Endothelial cell of umbilical vein (primary cell): ENCODE results near the gene DENND1B. TPM values are rescaled to one million over a fixed set of nuclear protein-coding genes. Genes with fewer than 3 reads are reported as not detected.

ENCODE experiments used
- BruUV-seq: library from RNA; stranded (reverse); fragments of 400-500 nt; replicated peaks from 2 replicates; lab custom pipeline; 2021; lab: Mats Ljungman, UMichigan
- CTCF ChIA-PET: fragments of 300-600, 350-600 bp; sonication (Branson Sonifier 250); formaldehyde crosslinking; loops from one replicate; lab custom pipeline; 2021; ENCODE audit warnings: antibody characterized with exemption, inconsistent platforms; lab: Charles Lee
- POLR2A ChIA-PET: fragments of 300-600, 350-600 bp; sonication (Branson Sonifier 250); formaldehyde crosslinking; loops from one replicate; lab custom pipeline; 2021; ENCODE audit warnings: antibody characterized with exemption, inconsistent platforms; lab: Charles Lee
- DNase-seq: peaks from one replicate; pipeline ENCODE4 v3.0.0-alpha.2; 2011; ENCODE audit warnings: low read depth, low spot score
- FAIRE-seq: peaks from 2 replicates; lab custom pipeline; 2011; peaks lifted over from hg19 to GRCh38; lab: Jason Lieb, UNC
- H2AFZ ChIP-seq: 2 replicates; pipeline ENCODE4 v1.6.0; 2012; ENCODE audit warnings: low read depth, low read length, control low read depth, inconsistent platforms
- H3K27ac ChIP-seq: 2 replicates; pipeline ENCODE4 v1.5.1; 2011; ENCODE audit warnings: low read depth, mild to moderate bottlenecking, control low read depth, low read length, moderate library complexity; ENCODE audit not compliant: insufficient read depth
- H3K27me3 ChIP-seq, 2 experiments: 2 replicates each; pipeline versions ENCODE4 v1.6.0 to v1.6.1; 2011; ENCODE audit warnings: low read length in 2 of 2, mixed read lengths in 1 of 2; ENCODE audit not compliant: control insufficient read depth in 2 of 2, insufficient read depth in 2 of 2
- H3K36me3 ChIP-seq, 2 experiments: 2 replicates in 1 of 2; 3 replicates in 1 of 2; pipeline ENCODE4 v1.5.1; 2011; ENCODE audit warnings: low read length in 2 of 2, mild to moderate bottlenecking in 1 of 2, moderate library complexity in 1 of 2; ENCODE audit not compliant: control insufficient read depth in 2 of 2, insufficient read depth in 2 of 2; ENCODE audit errors: extremely low read depth in 1 of 2
- H3K4me1 ChIP-seq: 3 replicates; pipeline ENCODE4 v1.5.1; 2011; ENCODE audit warnings: mild to moderate bottlenecking, low read length; ENCODE audit not compliant: control insufficient read depth, insufficient read depth; ENCODE audit errors: extremely low read depth
- H3K4me2 ChIP-seq: 2 replicates; pipeline ENCODE4 v1.6.1; 2011; ENCODE audit warnings: low read length, control low read depth, mixed read lengths; ENCODE audit not compliant: insufficient read depth
- H3K4me3 ChIP-seq, 3 experiments: fragments of 200-600 bp in 1 of 3; sonication (generic), shearing (Covaris generic) in 1 of 3; replicated peaks in 1 of 3; 2 replicates each; pipeline ENCODE4 v1.5.1; 2011 to 2016; ENCODE audit warnings: control low read depth in 3 of 3, low read length in 3 of 3, mild to moderate bottlenecking in 2 of 3, inconsistent platforms in 1 of 3, low read depth in 1 of 3, moderate library complexity in 1 of 3; ENCODE audit not compliant: insufficient read depth in 1 of 3
- H3K79me2 ChIP-seq: 2 replicates; pipeline ENCODE4 v1.6.0; 2012; ENCODE audit warnings: low read length, inconsistent platforms; ENCODE audit not compliant: control insufficient read depth, insufficient read depth
- H3K9ac ChIP-seq: replicated peaks from 2 replicates; pipeline ENCODE3; 2011; ENCODE audit warnings: low read length, control low read depth; ENCODE audit not compliant: insufficient read depth; ENCODE audit errors: extremely low read depth
- H3K9me1 ChIP-seq: replicated peaks from 3 replicates; pipeline ENCODE4 v1.6.0; 2011; ENCODE audit warnings: mild to moderate bottlenecking, low read length; ENCODE audit not compliant: control insufficient read depth, insufficient read depth; ENCODE audit errors: extremely low read depth
- H3K9me3 ChIP-seq: replicated peaks from 2 replicates; pipeline ENCODE4 v1.5.1; 2012; ENCODE audit warnings: low read length, inconsistent platforms; ENCODE audit not compliant: control insufficient read depth, insufficient read depth
- H4K20me1 ChIP-seq: replicated peaks from 2 replicates; pipeline ENCODE3; 2011; ENCODE audit warnings: mild to moderate bottlenecking, low read length; ENCODE audit not compliant: control insufficient read depth, insufficient read depth; ENCODE audit errors: extremely low read depth
- EZH2 ChIP-seq: IDR thresholded peaks from 2 replicates; pipeline ENCODE4 v1.6.1; 2012; ENCODE audit warnings: borderline replicate concordance, low read depth, mild to moderate bottlenecking, moderate library complexity, low read length, inconsistent platforms; ENCODE audit not compliant: severe bottlenecking
- FOS ChIP-seq: IDR thresholded peaks from 2 replicates; pipeline ENCODE4 v1.6.1; 2011; ENCODE audit warnings: mild to moderate bottlenecking, low read length, moderate library complexity, borderline replicate concordance; ENCODE audit not compliant: insufficient read depth
- GATA2 ChIP-seq: IDR thresholded peaks from 2 replicates; pipeline ENCODE4 v1.7.0; 2011; ENCODE audit warnings: low read depth, mild to moderate bottlenecking, moderate library complexity, mixed read lengths, low read length; ENCODE audit not compliant: insufficient read length, insufficient read depth
- JUN ChIP-seq: IDR thresholded peaks from 2 replicates; pipeline ENCODE4 v1.6.1; 2011; ENCODE audit warnings: borderline replicate concordance, low read depth; ENCODE audit not compliant: insufficient read length, insufficient read depth
- MYC ChIP-seq: IDR thresholded peaks from one replicate; pipeline ENCODE4 v1.6.1; 2011; ENCODE audit warnings: mild to moderate bottlenecking, low read depth, low read length
- POLR2A ChIP-seq: IDR thresholded peaks from 2 replicates; pipeline ENCODE4 v1.6.1; 2012; ENCODE audit warnings: low read depth, mild to moderate bottlenecking, control low read depth, low read length
- POLR2AphosphoS5 ChIP-seq: IDR thresholded peaks from 2 replicates; pipeline ENCODE4 v1.6.1; 2012; ENCODE audit warnings: low read depth, mild to moderate bottlenecking, control low read depth, low read length, moderate library complexity; ENCODE audit not compliant: insufficient read depth
- dilution Hi-C: fragments of 300-500 bp; cut with MboI; formaldehyde crosslinking; loops from one replicate; pipeline ENCODE4 v1.15.0; 2019; ENCODE audit warnings: low sequenced_read_pairs; ENCODE audit not compliant: extremely low pct_ligation_motif_present
- intact Hi-C: fragments of 100-400 bp; cut with micrococcal nuclease; formaldehyde crosslinking; loops from one replicate; pipeline ENCODE4 v1.10.0; 2022
- polyA plus RNA-seq, 4 experiments: library from polyadenylated mRNA; depleted of rRNA in 3 of 4; stranded (reverse) in 3 of 4; unstranded in 1 of 4; fragments of >200 nt; gene quantifications; 2 replicates each; pipeline versions ENCODE4 v1.2.1 to v1.2.3, GENCODE V29; 2011 to 2012; ENCODE audit warnings: missing spikeins in 1 of 4
- total RNA-seq: library from RNA; stranded (reverse); gene quantifications from 2 replicates; pipeline ENCODE4 v1.2.3, GENCODE V29; 2021
- TF ChIP-seq, protein P1 (sequence below), 2 donors: IDR thresholded peaks; 1 replicate in 1 of 2; 2 replicates in 1 of 2; pipeline ENCODE4 v1.5.1; 2011; ENCODE audit warnings: low read length in 2 of 2, mild to moderate bottlenecking in 2 of 2, moderate library complexity in 2 of 2, control low read depth in 1 of 2, inconsistent platforms in 1 of 2, low read depth in 1 of 2; ENCODE audit not compliant: insufficient read depth in 1 of 2; ENCODE audit errors: extremely low read depth in 1 of 2
- TF ChIP-seq, protein P2 (sequence below): IDR thresholded peaks from 2 replicates; pipeline ENCODE4 v1.6.1; 2011; ENCODE audit not compliant: insufficient read depth, insufficient read length

Gene DENND1B
- total and polyA plus RNA-seq, 2 donors (not counting 3 experiments of a cell fraction or from before 2014, with no cell fraction given) = 0.97 to 3.3 TPM

DNA sequence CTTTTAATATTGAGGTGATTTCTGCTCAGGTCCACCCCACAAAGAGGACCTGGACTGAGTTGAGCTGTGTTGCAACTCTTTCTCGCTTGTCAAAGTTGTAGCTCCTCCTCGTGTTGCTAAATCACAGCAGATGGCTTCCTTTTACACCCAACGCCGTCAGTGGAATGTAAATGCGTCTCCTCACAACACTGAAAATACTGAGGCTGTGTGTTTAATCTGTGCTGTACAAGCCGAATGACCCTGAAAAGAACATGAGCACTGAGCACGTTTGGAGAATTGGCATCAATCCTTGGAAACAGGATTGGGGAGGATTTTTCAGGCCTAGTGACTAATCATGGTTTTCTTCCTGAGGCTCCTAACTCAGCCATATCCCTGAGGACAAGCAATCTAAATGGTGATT, 311.2 kb downstream of the DENND1B start:
- H3K9ac ChIP-seq = no peak overlapping the region
- H3K36me3 ChIP-seq = no peaks in the 10 kb centered on the region
- intact Hi-C loops (no loop called here), dilution Hi-C loops (no loop called here)
- H3K4me3 ChIP-seq = no peak overlapping the region
- no peaks in the 10 kb centered on the region for H3K79me2 ChIP-seq
- no peak for FAIRE-seq
- TF ChIP-seq EZH2 (no peak), GATA2 (no peak), FOS (no peak), POLR2AphosphoS5 (no peak), POLR2A (no peak), JUN (no peak), MYC (no peak)
- TF ChIP-seq, protein P1, sequence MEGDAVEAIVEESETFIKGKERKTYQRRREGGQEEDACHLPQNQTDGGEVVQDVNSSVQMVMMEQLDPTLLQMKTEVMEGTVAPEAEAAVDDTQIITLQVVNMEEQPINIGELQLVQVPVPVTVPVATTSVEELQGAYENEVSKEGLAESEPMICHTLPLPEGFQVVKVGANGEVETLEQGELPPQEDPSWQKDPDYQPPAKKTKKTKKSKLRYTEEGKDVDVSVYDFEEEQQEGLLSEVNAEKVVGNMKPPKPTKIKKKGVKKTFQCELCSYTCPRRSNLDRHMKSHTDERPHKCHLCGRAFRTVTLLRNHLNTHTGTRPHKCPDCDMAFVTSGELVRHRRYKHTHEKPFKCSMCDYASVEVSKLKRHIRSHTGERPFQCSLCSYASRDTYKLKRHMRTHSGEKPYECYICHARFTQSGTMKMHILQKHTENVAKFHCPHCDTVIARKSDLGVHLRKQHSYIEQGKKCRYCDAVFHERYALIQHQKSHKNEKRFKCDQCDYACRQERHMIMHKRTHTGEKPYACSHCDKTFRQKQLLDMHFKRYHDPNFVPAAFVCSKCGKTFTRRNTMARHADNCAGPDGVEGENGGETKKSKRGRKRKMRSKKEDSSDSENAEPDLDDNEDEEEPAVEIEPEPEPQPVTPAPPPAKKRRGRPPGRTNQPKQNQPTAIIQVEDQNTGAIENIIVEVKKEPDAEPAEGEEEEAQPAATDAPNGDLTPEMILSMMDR (IDR thresholded peaks at IDR 0.05; ENCODE audit: extremely low read depth in 1 of 2, insufficient read depth in 1 of 2, low read depth in 1 of 2, low read length in 2 of 2) = no peak
- TF ChIP-seq, protein P2, sequence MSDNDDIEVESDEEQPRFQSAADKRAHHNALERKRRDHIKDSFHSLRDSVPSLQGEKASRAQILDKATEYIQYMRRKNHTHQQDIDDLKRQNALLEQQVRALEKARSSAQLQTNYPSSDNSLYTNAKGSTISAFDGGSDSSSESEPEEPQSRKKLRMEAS = no peak
- no peak overlapping the region for H3K4me2 ChIP-seq
- POLR2A ChIA-PET = no interaction called here
- no TSS peak for BruUV-seq
- H4K20me1 ChIP-seq = no peaks in the 10 kb centered on the region
- CTCF ChIA-PET = interaction anchor here (0.6 to 1.5 kb wide), 2 partner anchors 8 to 14 kb away, joined by 4 to 5 read pairs; no protein-coding TSS in a partner anchor
- no peaks in the 10 kb centered on the region for H3K27me3 ChIP-seq
- H3K9me3 ChIP-seq = no peaks in the 10 kb centered on the region
- no peak overlapping the region for H2AFZ ChIP-seq
- no peaks in the 10 kb centered on the region for H3K4me1 ChIP-seq
- no peak for DNase-seq
- H3K27ac ChIP-seq = no peak overlapping the region
- H3K9me1 ChIP-seq = no peaks in the 10 kb centered on the region
